HG02623 (cell line): ENCODE results near the gene MVD.
"Not testable (repeated sequence)": the region's sequence is repeated elsewhere in the genome, so short reads cannot be mapped to it uniquely, and the experiment has no call there.

ENCODE experiments used
- ATAC-seq: cut with Tn5 transposase; IDR thresholded peaks from one replicate; pipeline ENCODE4 v1.9.1; 2021; ENCODE audit warnings: moderate library complexity; ENCODE audit not compliant: unreplicated experiment

The MVD gene

GRCh38 chr16:88685156-88686061 is 22.5 kb upstream of the MVD start:
- no peak for ATAC-seq

- ATAC-seq: no peak
Observed at GRCh38 chr16:88684569-88685155, 21.8 kb upstream of the MVD start.

DNA sequence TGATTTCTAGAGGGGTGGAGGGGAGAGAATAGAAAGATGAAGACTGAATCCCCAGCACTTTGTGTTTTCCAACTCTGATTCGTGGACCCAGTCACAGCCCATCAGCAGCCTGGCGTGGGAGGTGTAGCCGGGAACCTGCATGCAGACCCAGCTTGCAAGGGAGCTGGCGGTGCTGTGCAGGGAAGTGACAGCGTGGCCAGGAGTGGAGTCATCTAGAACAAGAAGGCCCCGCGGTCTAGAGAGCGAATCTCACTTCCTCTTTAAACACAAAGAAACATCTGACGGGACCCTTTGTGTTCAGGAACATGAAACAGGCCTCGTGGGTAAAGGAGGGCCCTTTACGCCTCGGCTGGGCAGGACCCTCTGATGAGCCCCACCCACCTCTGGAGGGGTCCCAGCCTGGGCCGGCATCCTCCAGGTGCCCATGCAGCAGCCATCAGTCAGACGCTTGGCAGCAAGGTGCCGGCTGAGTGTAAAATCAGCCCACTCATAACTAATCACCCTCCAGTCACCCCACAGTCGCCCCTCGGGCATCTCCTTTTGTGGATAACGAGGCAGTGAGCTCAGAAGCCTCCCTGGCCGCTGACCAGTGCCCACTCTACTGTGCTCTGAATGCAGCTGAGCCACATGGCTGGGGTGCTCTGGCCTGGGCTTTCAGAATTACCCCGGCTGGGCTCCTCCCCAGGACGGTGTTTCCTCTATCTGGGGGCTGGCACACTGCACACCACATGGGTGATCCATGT is 19.0 kb upstream of the MVD start:
- ATAC-seq: peak; percentile 61

GRCh38 chr16:88681084-88681680 is 18.3 kb upstream of the MVD start:
- ATAC-seq: no peak

DNA sequence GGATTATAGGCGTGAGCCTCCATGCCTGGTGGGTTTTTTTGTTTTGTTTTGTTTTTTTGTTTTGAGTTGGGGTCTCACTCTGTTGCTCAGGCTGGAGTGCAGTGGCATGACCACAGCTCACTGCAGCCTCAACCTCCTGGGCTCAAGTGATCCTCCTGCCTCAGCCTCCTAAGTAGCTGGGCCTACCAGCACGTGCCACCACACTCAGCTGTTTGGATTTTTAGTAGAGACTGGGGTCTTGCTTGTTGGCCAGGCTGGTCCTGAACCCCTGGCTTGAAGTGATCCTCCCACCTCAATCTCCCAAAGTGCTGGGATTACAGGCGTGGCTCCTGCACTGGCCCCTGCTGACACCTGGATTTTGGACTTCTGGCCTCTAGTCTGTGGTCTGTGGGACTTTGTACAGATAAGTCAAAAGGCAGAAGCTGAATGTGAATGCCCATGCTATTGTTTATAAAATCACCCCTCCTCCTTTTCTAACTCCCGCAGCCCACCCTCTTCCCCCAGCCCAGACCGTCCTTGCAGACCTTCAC is 17.7 kb upstream of the MVD start:
- ATAC-seq: no peak

DNA sequence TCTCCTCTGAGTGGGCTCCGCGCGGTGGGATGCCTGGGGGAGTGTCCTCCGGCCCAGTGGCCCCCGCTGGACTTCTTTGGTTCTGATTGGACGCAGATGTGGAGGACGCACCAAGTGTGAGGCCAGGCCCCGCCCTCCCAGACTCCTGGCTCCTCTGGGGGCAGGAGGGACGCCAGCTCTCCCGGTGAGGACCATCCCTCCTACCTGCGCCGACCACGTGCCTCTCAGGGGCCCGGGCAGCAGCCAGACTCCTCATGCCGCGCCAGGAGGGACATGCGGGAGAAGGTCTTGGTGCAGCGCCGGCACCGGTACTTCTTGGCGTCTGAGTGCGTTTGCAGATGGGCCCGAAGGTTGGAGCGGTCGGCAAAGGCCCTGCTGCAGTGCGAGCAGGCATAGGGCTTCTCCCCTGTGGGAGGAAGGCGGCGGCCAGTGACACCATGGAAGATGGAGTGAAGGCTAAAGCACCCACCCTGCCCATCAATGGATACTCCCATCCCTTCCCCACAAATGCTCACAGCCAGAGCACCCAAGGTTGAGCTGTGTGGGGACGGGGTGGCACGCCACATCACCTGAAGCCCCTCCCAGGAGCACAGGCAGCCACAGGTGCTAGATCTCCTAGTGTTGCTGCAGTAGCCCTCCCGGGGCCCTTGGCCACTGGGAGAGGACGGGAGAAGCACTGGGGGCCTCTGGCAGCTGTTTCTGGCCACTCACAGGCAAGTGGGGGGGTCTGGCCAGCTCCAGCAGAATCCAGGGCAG is 15.5 kb upstream of the MVD start:
- no peak for ATAC-seq

DNA sequence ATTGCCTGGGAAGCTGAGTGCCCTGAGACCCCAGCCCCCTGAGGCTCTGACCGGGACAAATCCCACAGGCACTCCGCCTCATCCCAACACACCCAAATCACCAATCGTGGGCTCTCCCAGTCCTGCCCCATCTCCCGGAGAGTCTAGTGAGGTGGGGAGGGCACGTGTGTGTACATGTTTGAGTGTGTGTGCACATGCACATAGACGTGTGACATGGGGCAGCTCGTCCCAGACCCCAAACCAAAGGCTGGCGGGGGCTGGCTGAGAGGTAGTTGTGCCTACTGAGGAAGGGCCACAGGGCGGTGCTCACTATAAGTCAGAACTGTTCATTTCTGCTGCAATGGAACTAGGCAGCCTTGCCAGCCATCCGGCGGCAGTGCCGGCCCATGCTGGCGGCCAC is 14.8 kb upstream of the MVD start:
- ATAC-seq: no peak

DNA sequence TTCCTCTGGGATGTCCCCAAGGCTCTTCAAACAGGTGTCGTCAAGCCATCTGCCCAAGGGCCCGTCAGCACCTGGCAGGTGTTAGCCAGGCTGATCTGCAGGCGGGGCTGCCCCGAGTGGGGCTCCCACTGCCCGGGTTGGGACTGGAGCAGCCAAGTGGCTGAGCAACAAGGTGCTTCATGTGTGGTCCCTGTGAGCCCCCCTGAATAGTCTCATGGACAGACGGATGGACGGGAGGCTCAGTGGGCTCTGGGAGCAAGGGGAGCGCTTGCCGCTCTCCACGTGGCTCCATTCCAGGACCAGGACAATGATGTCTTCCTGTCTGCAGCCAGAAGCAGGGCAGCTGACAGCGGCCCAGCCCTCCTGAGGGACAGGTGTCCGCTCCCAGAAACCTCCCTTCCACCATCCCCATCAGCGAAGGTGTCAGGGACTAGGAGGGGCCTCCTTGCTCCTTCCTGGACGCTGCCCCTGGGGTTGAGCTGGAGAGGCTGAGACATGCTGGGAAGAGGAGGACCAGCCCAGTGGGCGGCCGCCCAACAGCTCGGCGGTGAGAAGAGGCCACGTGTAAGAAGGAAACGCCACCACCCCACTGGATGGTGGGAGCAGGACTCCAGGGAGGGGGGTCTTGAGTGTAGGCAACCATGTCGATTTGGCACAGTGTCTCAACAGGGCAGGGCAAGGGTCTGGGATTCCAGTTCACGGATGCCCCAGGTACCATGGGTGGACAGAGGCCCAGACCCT is 13.8 kb upstream of the MVD start:
- ATAC-seq: no peak

GRCh38 chr16:88673716-88674379 is 11.0 kb upstream of the MVD start:
- ATAC-seq: no peak

DNA sequence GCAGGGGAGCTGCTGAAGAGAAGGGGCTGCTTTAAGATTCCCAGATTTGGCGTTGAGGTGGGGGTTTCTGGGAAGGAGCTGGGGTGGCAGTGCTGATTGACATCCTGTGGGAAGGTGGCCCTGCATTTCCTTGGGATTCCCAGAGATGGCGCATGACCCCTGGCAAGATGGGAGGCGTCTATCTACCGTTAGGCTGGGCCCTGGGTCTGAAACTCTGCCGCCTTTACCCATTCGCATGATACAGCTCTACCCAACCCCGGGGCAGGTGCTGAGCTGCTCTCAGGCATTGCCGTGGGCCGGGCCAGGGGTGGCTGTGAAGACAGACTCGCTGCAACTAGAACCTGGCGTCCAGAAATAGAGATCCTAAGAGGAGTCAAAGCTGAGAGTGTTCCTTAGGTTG is 9.9 kb upstream of the MVD start:
- no peak for ATAC-seq

- no peak for ATAC-seq
Observed at GRCh38 chr16:88671806-88672205, 8.9 kb upstream of the MVD start.

DNA sequence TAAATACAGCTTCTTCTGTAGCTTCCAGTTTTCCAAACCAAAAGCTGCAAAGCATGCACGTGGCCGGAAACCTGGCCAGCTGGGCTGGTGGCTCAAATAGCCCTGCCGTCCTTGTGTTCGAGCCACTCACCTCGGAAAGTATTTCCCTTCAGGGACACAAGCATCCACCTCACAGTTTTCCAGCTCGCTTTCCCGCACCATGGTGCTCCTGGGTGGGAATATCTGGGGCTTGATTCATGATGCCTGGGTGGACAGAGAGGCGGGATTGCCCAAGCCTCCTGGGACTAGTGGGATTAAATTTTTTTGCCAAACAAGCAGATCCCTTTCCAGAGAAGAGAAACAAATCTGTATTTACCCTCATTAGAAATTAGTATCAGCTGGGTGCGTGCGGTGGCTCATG is 7.1 kb upstream of the MVD start:
- no peak for ATAC-seq

DNA sequence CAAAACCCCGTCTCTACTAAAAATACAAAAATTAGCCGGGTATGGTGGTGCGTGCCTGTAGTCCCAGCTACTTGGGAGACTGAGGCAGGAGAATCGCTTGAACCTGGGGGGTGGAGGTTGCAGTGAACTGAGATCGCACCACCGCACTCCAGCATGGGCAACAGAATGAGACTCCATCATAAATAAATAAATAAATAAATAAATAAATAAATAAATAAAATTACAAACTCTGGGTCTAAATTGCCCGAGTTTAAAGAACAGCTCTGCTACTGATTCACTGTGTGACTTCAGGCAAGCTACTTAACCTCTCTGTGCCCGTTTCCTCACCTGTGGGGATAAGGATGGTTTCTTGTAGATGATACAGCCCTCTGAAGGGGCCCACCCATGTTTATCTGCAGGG is 6.6 kb upstream of the MVD start:
- not testable (repeated sequence) for ATAC-seq

DNA sequence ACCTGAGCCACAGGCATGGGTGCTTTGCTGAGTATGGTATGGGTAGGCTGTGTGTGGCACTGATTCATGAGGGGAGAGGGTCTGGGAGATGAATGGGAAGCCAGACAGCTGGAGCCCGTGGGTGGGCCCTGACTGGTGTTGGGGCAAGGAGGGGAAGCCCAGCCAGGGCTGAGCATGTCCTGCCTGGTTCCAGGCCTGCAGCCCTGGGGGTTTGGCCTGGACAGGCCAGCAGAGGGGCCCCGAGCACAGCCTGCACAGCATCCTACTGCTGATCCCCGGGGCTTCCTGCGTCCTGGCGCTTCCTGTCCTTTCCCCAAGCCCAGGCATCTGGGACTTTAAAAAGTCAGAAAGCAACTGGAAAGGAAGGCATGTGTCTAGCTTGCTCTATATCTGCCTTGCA is 4.6 kb upstream of the MVD start:
- ATAC-seq: no peak

- no peak for ATAC-seq
Observed at GRCh38 chr16:88665570-88665969, 2.7 kb upstream of the MVD start.

DNA sequence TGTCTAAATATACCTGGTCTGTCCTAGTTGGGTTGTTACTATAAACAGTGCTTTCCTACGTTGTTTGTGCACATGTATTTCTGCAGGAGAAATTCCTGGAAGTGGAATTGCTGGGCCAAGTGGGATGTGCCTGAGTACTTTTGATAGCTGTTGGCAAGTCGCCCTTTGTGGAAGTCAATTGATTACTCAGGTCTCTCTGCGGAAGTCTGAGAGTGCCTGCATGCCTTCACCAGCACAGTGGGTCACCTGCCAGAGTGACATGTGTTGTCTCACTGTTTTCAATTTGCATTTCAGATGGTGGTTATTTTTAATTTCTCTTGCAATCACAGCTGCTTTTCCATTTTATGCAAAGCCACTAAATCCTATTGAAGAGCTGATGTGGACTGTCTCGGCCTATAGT is 2.3 kb upstream of the MVD start:
- ATAC-seq: no peak

DNA sequence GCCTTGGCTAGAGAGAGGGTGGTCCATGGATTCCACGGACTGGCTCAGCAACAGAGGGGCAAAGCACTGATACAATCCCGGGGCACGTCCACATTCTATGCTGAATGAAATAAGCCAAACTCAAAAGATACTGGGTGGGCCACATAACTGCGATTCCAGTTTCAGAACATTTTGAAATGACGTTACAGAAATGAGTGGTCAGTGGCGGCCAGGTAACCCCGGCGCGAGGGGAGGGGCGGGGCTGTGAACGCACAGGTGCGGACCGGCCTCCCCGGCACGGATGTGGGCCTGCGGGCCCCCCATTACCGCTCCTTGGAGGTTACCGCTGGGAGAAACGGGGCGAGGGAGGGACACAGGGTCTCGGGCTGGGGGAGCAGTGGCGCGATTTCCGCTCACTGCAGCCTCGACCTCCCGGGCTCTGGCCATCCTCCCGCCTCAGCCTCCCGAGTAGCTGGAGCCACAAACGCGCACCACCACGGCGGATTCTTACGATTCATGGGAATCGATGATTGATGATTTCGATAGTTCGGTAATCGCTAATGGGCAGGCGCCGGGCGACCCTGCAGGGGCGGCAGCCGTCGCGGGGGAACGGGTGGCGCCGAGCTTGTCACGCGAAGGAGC is 559 bp downstream of the MVD start:
- ATAC-seq: no peak

GRCh38 chr16:88661468-88661867 is 1.4 kb downstream of the MVD start:
- no peak for ATAC-seq

- ATAC-seq: no peak
Observed at GRCh38 chr16:88659160-88659559, 3.7 kb downstream of the MVD start.
